ENCODE results near the gene SNX30. TPM values are rescaled to one million over a fixed set of nuclear protein-coding genes. Genes with fewer than 3 reads are reported as not detected.
A peak's percentile ranks its signal among the peaks of the same experiment; 100 is the strongest.

The SNX30 gene
- total RNA-seq, 1 experiment from 2014 or later: 9.0 TPM

GRCh38 chr9:112858005-112858404 lies 107.4 kb downstream of the SNX30 start:
- DNase-seq (ENCODE audit: low read depth): no peak

DNA sequence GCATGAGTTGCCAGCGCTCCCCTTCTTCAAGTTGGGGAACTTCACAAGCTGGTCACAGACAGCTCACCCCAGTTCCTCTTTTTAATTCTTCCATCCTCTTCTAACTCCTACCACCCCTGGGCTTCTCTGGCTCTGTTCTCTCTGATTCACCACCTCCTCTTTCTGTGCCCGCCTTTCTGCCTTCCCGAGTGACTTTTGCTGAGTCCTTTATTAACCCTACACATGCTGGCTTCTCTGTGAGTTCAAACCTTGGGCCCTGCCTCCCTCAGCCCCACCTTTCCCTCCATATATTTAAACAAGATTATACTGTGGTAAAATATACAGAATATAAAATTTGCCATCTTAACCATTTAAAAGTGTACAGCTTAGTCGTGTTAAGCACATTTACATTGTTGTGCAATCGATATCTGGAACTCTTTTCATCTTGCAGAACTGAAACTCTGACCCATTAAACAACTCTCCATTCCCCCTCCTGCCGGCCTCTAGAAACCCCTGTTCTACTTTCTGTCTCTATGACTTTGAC lies 108.1 kb downstream of the SNX30 start:
- DNase-seq (ENCODE audit: low read depth): no peak

- DNase-seq (ENCODE audit: low read depth): no peak
Measured at GRCh38 chr9:112860451-112860850, 109.9 kb downstream of the SNX30 start.

GRCh38 chr9:112861155-112861554 lies 110.6 kb downstream of the SNX30 start:
- no peak for DNase-seq (ENCODE audit: low read depth)

- DNase-seq (ENCODE audit: low read depth): no peak
Measured at GRCh38 chr9:112861638-112862555, 111.3 kb downstream of the SNX30 start.

DNA sequence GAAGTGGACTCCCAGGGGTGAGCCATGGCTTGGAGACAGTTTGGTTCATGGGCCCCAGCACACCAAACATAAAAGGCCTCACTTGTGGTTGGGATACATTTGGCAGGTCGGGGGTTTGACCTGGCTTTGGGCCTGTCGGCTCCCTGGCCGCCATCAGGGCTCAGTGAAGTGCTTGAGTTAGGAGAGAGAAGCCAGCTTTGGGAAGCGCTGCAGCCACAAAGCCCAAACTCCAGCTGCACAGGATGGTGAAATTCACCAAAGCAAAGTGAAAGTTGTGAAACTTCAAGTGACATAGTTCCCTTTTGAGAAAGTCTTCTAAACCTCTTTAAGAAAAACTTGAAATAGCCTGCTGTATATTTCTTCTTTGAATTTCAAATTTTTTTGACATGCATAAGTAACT lies 112.7 kb downstream of the SNX30 start:
- no peak for DNase-seq (ENCODE audit: low read depth)

DNA sequence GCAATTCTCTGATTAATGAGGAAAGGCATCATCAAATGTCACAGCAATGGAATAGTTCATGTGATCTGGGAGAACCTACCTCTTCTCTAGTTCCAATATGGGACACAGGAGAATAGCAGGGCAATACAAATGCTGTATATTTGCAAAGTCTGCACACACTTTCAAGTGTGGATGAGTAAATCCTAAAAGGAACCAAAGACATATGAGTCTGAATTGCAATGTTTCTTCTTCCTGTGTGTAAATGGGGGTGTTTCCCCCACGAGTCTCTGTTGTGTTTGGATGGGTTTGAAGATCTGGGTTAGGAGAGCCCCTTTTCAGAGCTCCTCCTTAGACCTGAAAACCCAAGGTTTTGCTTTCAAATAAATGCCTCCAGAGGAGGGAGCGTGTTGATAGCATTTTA lies 113.2 kb downstream of the SNX30 start:
- DNase-seq (ENCODE audit: low read depth): no peak

DNA sequence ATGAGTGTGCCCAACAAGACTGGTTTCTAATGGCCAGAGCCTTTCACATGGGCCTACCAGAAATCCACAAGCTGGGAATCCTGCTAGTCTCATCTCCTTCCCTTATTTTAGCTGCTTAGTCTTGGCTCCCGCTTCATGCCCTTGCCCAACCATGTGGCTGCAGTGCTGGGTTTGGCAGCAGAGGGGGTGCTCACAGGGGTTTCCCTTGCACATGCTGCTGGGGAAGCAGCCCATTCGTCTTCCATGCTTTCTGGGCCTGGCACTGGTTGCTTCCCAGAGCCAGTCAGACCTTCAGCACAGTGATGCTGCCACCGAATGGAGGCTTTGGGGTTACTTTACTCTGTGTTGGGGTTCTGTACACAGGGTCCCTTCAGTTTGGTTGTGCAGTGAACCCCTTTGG lies 113.8 kb downstream of the SNX30 start:
- no peak for DNase-seq (ENCODE audit: low read depth)

DNA sequence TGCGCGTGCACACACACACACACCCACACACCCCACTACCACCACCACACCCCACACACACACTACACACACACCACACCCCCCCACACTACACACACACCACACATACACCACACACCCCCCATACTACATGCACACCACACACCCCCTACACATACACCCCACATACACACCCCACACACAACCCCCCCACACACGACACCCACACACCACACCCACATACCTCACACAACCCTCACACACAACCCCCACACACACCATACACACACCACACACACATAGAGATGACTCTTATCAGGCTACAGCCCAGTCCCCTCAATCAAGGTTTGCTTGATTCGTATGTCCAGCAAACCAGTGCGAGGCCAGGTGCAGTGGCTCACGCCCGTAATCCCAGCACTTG lies 114.4 kb downstream of the SNX30 start:
- DNase-seq (ENCODE audit: low read depth): no peak

GRCh38 chr9:112866662-112867274 lies 116.2 kb downstream of the SNX30 start:
- peak; percentile 33 for DNase-seq (ENCODE audit: low read depth)

- DNase-seq (ENCODE audit: low read depth): peak; percentile 67
Measured at GRCh38 chr9:112867275-112867991, 116.9 kb downstream of the SNX30 start.

DNA sequence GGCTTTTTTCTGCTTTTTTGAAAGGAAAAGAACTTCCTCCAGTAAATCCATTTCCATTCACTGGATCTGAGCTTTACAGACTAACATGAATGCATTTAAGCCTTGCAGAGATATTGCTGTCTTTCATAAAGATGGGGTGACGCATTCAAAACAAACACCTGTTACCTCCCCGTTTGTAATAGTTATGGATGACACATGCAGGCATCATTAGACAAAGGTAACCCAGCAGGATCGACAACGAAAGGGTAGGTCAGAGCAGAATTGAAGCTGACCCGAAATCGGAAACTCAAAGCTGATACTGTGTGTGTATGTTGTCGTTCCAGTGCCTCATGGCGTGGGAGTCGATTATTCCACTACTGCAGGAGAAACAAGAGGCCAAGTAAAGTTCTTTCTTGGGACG lies 117.9 kb downstream of the SNX30 start:
- DNase-seq (ENCODE audit: low read depth): no peak

DNA sequence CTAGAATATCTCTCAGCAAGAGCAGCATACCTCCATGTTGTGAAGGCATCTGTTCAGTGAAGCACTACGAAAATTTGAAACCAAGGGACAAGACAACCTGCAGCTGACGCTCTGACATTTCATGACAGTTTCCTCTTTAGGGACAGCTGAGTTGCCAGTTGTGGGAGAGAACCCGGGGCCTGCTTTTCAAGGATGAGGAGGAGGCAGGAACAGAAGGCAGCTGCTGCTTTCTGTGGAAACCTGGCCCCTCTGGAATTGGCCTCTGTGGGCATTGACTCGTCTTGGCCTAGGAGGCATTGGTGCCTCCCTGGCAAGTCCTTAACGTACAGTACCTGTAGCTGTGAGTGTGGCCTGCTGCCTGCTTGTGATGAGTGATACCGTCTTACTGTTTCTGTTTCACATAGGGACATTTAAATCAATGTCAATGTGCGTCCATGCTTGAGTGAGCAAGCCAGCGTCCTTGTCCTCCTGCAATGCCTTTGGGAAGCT lies 118.5 kb downstream of the SNX30 start:
- DNase-seq (ENCODE audit: low read depth): no peak

- no peak for DNase-seq (ENCODE audit: low read depth)
Measured at GRCh38 chr9:112869917-112870316, 119.4 kb downstream of the SNX30 start.

- DNase-seq (ENCODE audit: low read depth): no peak
Measured at GRCh38 chr9:112870556-112870955, 120.0 kb downstream of the SNX30 start.

DNA sequence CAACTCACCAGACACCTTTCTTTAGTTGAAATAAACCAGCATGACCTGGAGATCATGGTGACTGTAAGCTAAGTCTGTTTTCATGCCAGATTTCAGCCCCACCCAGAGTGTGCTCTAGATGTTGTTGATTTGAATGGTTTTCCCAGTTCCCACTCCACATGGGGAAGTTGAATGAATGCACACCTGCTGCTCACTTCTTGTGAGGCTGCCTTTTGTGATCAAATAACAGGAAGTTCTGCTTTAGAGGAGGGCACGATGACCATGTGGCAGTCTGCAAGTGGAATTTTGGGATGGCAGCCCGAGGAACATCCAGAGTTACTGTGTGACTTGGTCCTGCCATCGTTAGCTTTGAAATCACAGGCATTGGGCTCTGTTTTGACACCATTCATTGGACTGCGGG lies 121.5 kb downstream of the SNX30 start:
- no peak for DNase-seq (ENCODE audit: low read depth)

GRCh38 chr9:112873773-112874405 lies 123.3 kb downstream of the SNX30 start:
- DNase-seq (ENCODE audit: low read depth): peak; percentile 8

DNA sequence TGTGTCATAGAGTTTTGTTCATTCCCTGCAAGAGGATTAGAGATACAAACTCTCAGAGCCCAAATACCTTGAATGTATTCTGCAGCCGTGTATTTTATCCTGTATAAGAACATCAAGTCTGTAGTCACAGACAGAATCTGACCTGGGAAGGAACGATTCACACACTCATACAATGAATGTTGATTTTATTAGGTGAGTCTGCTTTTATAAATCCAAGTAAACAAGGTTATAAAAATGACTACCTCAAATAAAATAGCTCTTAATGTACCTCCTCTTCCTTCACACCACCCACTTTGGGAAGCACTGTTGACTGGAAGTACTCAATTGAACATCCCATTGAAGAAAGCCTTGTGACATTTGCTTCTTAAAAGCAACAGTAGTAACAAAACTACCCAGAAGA lies 128.2 kb downstream of the SNX30 start:
- DNase-seq (ENCODE audit: low read depth): no peak

DNA sequence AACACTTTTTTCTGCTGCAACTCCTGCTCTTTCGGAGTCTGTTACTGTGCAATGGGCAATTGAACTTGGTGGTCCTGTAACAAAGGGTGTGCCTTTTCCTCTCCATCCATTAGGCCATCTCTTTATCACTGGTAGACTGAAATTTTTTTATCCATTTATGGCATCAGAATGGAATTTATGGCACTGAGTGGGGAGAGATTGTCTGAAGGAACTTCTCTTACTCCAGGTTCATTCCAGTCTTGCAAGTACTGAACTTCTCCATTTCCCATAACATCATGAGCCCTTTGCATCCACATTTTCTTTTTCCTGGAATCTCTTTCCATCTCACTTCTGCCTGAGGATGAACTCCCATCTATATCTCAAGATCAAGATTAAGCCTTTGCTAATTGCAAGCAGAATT lies 130.1 kb downstream of the SNX30 start:
- DNase-seq (ENCODE audit: low read depth): no peak

DNA sequence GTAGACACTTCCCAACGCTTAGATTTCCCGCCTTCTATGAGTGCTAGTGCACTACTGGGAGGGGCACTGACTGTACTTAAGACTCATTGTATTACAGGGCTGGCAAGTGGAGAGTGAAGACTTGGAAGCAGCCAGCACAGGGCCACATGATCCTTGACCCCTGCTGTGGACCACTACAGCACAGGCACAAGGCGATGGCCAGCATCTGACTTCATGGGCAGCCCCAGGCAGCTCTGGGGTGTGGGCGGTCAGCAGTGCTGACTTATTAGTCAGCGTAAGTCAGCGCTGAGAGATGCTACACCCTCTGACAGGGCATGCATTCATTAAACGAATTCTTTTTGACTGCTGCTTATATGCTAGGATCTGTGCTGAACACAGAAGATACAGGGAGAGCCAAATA lies 130.8 kb downstream of the SNX30 start:
- DNase-seq (ENCODE audit: low read depth): peak; percentile 82

DNA sequence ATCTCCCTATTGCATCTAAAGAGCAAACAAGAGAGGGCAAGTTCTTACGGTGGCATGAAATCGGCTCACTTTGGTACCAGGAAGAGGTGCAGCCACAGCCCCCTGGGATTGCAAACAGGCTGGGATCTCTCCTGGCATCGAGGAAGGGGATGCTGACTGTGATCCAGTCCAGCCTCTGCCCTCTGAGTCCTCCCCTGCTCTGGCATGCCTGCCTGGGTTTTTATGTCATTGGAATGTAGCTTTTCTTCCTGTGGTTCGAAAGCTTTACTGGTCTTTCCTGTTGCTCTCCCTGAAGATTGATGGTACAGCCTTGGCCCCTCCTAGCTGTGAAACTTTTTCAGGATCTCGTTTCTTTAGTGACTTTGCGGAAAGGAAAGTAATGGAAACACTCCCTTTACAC lies 133.5 kb downstream of the SNX30 start:
- peak; percentile 15 for DNase-seq (ENCODE audit: low read depth)

DNA sequence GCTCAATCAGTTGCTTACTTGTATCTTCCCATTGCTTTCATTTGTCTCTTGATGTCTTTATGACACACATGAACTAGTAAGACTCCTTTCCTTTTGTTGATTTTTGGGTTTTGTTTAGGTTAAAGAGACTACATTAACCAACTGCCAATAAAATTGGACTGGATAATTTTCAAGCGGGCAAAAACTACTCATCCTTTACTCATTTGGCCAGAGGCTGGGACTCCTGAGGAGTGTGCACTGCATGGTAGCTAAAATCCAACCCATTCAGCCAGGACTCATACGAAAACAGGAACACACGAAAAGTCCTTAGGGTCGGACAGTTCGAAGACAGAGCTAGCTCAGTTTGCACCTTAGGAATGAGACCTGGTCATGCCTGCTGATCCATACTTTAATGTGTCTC lies 134.2 kb downstream of the SNX30 start:
- DNase-seq (ENCODE audit: low read depth): peak; percentile 17
